H54 (cell line): ENCODE data around the gene POLR2M.

Experiments used
- DNase-seq: peaks from one replicate; pipeline ENCODE4 v3.0.0; 2011; ENCODE audit warnings: low spot score, mixed read lengths; ENCODE audit not compliant: insufficient read length
- FAIRE-seq: peaks from 3 replicates; lab custom pipeline; 2011; peaks lifted over from hg19 to GRCh38; lab: Jason Lieb, UNC
- POLR2A ChIP-seq: IDR thresholded peaks from 2 replicates; pipeline ENCODE4 v1.6.1; 2011; ENCODE audit warnings: low read depth, mild to moderate bottlenecking, low read length

The POLR2M gene

DNA sequence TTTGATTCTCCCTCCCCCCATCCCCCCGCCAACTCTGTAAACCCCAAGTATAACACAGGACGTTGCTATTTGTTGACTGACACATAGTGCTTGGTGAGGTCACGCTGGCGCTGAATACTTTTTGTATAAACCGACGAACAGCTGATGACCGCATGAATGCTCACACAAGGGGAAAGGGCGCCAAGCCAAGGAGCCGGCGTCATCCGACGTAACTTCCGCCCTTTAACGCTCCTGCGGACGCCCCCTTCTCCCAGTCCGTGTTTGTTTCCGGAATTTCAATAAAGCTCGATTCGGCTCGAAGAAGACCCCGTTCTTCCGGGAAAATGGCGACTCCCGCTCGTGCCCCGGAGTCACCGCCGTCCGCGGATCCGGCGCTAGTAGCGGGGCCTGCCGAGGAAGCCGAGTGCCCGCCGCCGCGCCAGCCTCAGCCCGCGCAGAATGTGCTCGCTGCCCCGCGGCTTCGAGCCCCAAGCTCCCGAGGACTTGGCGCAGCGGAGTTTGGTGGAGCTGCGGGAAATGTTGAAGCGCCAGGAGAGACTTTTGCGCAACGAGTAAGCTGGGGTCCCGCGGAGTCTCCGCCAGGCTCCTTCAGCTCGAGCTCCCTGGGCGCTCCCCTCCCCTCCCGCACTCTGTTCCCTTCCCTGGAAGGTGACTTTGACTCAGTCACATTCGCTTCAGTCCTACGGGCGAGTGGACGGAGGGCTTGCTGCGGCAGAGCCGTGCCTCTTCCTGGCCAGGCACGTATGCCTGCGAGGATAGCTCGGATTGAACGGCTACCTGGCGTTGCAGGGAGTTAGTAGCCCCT is at the start of gene POLR2M:
TSS of gene POLR2M (plus strand) at position 310 of the 805 bp plus-strand sequence. CDS start at position 439, 129 bp downstream.
- TF ChIP-seq POLR2A: peak; percentile 55
- peak; percentile 70 for FAIRE-seq

DNA sequence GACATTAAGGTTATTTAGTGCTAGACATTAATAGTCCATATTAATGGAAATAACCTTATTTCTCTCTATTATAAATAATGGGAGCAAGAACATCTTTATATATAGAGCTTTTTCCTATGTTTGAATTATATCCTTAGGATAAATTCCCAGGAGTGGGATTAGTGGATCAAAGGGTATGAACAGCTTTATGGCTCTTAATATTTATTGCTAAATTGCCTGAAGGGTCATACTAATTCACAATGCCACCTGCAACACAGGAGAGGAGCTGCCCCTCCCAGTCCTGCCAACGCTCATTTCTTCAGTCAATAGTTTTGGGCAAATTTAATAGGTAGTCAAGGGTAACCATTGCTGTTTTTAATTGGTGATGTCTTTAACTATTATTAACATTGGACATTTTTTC is 48.9 kb upstream of the POLR2M start:
- FAIRE-seq (no peak), DNase-seq (no peak)
- TF ChIP-seq POLR2A: no peak

More for the DNA sequence above, at the start of gene POLR2M:
- DNase-seq: peak; percentile 38

DNA sequence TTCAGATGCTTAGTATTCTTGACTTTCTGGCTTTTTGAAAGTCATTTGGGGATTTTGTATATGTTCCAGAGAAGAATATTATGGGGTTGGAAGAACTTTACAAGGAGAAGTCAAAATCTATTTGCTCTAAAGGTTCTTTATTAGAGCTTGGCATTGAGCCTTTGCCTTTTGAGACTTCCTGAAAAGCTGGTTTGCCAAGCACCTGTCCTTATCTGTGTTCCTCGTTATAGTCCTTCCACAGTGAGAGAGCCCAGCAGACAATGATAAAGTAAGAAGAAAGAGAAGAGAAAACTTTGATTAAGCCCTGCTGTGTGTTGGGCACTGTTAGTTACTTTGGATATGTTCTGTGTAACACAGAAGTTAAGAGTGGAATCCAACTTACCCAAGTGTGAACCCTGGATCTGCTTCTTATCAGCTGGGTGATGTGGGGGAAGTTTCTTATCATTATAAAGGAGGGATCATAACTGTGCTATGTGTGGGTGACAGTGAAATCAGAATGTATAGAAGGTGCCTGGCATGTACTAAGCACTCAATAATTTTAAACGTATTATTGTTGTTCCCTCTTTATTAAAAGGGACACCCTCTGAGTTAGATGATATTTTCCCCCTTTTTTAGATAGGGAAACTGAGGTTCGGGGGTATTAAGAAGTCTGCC is 44.3 kb upstream of the POLR2M start:
- TF ChIP-seq POLR2A: no peak
- FAIRE-seq (no peak), DNase-seq (no peak)

DNA sequence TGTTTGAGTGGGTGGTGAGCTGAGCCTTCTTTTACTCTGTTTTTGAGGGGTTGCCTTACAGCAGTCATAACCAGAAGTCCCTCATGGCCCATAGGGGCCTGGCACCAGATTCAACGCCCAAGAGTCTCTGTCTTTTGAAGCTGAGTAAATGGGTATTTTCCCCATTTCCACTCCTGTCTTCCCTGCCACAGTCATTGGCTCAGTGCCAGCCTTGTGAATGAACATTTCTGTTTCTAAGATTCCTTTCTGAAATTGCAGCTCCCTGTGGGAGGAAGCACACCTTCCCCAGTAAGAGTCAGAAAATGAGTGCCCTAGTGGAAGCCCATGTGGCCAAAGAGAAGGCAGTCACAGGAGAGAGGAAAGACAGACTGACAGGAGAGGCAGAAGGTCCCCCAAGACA is 43.7 kb upstream of the POLR2M start:
- FAIRE-seq (no peak), DNase-seq (no peak)
- TF ChIP-seq POLR2A: no peak

DNA sequence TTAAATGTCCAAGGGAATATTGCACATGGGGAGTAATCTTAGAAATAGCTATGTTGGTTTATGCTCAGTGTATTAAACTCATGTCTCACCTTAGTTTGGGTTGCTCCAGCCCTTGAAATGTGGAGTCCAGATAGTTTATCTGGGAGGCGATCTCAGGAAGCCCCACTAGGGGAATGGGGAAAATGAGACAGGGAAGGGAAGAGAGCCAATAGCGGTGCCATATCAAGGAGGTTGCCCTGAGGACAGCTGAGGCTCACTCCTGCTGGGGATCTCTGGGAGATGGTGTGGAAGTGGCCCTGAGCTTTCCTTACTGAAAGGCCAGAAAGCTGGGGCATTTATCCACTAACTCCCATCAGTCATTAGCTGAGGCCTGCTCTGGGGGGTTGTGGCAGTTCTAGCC is 43.3 kb upstream of the POLR2M start:
- DNase-seq (no peak), FAIRE-seq (no peak)
- no peak for TF ChIP-seq POLR2A

DNA sequence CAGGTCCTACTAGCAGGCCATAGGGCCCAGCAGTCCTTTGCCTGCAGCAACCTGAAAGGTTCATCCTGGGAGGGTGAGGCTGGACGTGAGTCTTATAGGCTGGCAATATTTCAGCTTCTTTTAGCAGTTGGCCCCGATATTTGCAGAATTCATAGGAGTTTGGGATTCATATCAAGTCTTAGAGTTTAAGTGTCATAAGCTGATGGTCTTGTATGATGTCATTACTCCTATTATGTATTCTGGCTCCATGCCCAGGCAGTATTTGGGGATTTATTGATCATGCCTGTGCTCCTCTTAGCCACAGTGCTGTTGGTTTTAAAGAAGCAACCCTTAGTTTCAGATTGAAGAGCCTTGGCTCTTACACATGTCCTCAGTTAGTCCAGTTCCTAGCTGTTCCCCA is 41.3 kb upstream of the POLR2M start:
- FAIRE-seq: no peak
- TF ChIP-seq POLR2A: no peak
- no peak for DNase-seq

DNA sequence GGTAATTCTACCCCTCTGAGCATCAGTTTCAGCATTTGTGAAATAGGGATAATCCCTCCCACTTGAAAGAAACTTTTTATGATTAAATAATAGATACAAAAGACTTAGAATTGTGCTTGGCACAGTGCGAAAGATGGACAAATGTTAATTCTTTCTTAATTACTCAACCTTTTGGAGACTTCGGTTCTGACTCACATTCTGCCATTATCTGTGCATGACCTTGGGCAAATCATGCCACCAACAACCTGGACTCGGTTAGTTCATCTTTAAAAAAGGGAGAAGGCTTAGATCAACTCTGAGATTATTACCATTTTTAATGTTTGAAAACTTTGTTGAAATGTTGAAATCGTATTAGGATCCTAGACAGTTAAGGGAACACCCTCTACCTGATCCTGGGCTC is 40.6 kb upstream of the POLR2M start:
- FAIRE-seq (no peak), DNase-seq (no peak)
- TF ChIP-seq POLR2A: no peak

DNA sequence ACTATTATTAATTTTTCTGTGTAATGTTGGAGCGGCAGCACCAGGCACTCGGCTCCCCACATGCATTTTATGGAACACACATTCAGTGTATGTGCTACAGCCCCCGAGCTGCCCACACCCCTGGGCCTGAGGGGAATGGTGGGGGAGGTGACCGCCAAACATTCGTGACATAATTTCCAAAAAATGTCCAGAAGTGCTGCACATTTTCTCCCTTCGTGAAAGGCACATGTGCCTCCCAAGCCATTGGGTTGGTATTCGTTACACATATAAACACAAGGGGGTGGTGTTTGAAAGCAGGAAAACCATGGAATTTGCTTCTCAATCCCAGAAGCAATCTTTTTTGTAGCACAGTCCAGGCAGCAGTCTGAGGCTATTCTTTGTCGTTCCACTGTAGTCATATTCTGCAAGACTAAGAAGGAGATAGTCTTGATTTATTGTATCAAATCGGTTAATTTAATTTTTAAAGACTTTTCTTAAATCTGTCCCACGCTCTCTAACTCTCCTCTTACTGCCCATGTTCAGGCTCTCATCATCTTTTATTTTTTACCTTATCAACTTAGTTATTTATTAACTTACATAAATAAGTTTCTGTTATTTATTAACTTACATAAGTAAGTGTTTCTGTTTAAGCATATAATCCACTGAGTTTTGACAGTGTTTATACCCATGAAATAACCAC is 39.2 kb upstream of the POLR2M start:
- DNase-seq (peak; percentile 18), FAIRE-seq (peak; percentile 6)
- no peak for TF ChIP-seq POLR2A

DNA sequence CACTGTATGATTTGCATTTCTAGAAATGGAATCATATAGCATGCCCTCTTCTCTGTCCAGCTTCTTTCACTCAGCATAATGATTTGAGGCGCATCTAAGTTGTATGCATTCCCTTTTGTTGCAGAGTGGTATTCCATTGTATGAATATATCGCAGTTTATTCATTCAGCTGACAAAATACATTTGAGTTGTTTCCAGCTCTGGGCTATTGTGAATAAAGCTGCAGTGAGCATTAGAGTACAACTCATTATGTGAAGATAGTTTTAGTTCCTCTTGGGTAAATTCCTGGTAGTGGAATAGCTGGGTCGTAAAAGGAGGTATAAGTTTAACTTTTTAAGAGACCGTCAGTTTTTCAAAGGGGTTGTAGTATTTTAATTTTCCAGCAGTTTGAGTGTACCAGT is 38.5 kb upstream of the POLR2M start:
- no peak for FAIRE-seq
- no peak for DNase-seq

DNA sequence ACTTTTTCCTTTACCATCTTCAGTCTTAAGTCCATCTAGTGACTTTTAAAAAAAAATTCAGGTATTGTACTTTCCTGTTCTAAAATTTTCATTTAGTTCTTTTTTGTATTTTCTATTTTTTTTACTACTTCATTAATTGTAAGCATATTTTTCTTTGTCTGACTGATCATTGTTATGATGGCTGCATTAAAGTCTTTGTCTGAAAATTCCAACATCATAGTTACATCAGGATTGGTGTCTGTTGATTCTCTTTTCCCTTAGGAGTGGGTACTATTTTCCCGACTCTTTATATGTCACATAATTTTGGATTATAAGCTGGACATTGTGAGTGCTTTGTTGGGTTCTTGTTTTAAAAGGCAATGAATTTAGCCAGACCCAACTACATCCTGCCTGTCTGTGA is 34.9 kb upstream of the POLR2M start:
- TF ChIP-seq POLR2A: no peak
- DNase-seq: no peak
- FAIRE-seq: no peak

More for the DNA sequence above, 38.5 kb upstream of the POLR2M start:
- no peak for TF ChIP-seq POLR2A

DNA sequence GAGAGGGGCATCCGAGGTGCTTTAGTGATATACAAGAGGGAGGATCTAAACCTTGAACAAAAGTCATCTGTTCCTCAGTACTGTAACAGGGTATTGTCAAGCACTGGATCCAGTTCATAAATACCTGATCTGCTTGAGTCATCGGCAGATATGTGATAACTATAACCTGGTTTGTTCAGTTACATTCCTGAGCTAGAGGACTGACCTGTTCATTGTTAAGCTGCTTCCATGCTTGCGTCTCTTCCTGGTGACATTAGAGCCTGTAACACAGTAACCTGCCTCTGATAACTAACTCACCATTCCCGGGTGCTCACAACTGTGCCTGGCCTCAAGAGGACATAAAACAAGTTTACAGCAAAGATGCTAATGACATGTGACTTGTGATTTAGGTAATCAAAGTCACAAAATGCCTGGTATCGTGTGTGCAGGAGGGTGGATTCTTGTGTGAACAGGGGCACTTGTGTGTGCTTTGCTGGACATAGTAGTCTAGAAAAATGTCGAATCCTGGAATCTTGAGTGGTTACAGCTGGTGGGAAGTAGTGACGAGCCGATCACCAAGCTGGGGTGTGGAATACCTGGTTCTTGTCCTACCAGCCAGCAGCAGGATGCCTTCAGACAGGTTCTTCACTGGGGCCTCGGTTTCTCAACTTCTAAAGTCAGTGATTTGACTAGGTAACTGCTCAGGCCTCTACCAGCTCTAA is 30.9 kb upstream of the POLR2M start:
- DNase-seq (no peak), FAIRE-seq (no peak)
- TF ChIP-seq POLR2A: no peak

DNA sequence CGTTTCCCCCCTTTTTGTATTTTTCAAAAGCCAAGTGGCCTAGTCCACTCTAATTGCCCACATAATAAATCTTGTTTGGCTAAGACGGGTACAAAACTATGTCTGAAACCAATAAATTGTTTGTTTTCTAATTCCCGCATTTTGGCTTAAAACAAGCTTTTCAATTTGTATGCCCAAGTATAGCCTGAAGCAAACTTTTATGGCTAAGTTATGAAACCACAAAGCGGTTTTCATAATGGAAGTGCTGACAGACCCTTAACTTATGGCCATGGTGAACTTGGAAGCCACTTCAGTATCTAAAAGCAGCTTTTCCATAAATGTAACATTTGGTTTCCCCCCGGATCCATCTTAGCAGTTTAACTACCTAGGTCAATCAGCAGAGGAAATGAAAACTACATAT is 29.9 kb upstream of the POLR2M start:
- no peak for TF ChIP-seq POLR2A
- no peak for FAIRE-seq
- no peak for DNase-seq

DNA sequence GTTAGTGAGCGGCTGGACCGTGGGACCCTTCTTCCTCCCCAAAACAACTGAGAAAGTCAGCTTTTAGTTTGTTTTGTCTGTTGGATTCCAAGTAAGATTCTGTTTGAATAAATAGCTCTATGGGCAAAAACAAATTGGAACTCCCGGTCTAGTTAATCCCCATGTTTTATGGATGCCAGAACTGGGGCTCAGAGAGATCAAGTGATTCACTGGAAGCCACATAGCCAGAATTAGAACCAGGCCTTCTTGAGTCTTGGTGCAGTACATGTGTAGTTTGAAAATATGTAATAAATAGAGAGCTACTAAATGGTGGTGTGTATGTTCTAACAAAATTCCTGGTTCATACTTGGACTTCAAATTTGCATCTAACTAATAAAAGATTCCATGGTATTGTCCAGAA is 29.3 kb upstream of the POLR2M start:
- TF ChIP-seq POLR2A: no peak
- DNase-seq (no peak), FAIRE-seq (no peak)
